GM12878 (cell line): ENCODE results near the gene HOXB13. TPM values are rescaled to one million over a fixed set of nuclear protein-coding genes. Genes with fewer than 3 reads are reported as not detected.

Experiments used
- ATAC-seq: fragments of 200-7000 bp; cut with Tn5 transposase; 3 replicates; pipeline ENCODE4 v1.9.1; 2020; ENCODE audit warnings: mild to moderate bottlenecking, moderate library complexity
- BruUV-seq: library from RNA; stranded (reverse); fragments of 400-500 nt; replicated peaks from 2 replicates; lab custom pipeline; 2021; lab: Mats Ljungman, UMichigan
- CTCF ChIA-PET: fragments of 300-600 bp; sonication (Branson Sonifier 250); formaldehyde crosslinking; extraction: SDS; loops from one replicate; lab custom pipeline; 2021; ENCODE audit warnings: inconsistent platforms; lab: Yijun Ruan, JAX
- POLR2A ChIA-PET: fragments of 350-600 bp; formaldehyde crosslinking; extraction: SDS; loops from one replicate; lab custom pipeline; 2021; ENCODE audit warnings: inconsistent platforms; lab: Charles Lee
- RAD21 ChIA-PET: fragments of 300-600 bp; sonication (Branson Sonifier 250); formaldehyde crosslinking; loops from one replicate; lab custom pipeline; 2023; ENCODE audit warnings: antibody characterized with exemption; ENCODE audit not compliant: unreplicated experiment; lab: Charles Lee
- SMC1A ChIA-PET: fragments of 300-600 bp; sonication (Branson Sonifier 250); formaldehyde crosslinking; loops from one replicate; lab custom pipeline; 2023; ENCODE audit not compliant: unreplicated experiment, uncharacterized antibody; lab: Charles Lee
- DNase-seq: peaks from one replicate; pipeline ENCODE4 v3.0.0-alpha.2; 2011; ENCODE audit warnings: low read depth, low spot score
- FAIRE-seq: peaks from 3 replicates; lab custom pipeline; 2011; peaks lifted over from hg19 to GRCh38; lab: Jason Lieb, UNC
- H2AFZ ChIP-seq: 2 replicates; pipeline ENCODE4 v1.6.0; 2011; ENCODE audit warnings: low read depth, low read length, control low read depth; ENCODE audit not compliant: control insufficient read depth
- H3K27ac ChIP-seq: 2 replicates; pipeline ENCODE4 v1.5.1; 2011; ENCODE audit warnings: control low read depth; ENCODE audit not compliant: control insufficient read depth, insufficient read depth
- H3K27me3 ChIP-seq, 2 experiments: replicated peaks in 1 of 2; 2 replicates each; pipeline versions ENCODE4 v1.6.0 to v1.6.1; 2011; ENCODE audit warnings: low read length in 1 of 2; ENCODE audit not compliant: control insufficient read depth in 2 of 2, insufficient read depth in 2 of 2
- H3K36me3 ChIP-seq, 2 experiments: 2 replicates each; pipeline ENCODE4 v1.5.1; 2011; ENCODE audit warnings: low read length in 1 of 2; ENCODE audit not compliant: control insufficient read depth in 2 of 2, insufficient read depth in 2 of 2
- H3K4me1 ChIP-seq: 2 replicates; pipeline ENCODE4 v1.6.1; 2011; ENCODE audit warnings: mild to moderate bottlenecking, low read length, moderate library complexity, mixed read lengths; ENCODE audit not compliant: control insufficient read depth, insufficient read depth
- H3K4me2 ChIP-seq: 2 replicates; pipeline ENCODE4 v1.6.0; 2011; ENCODE audit warnings: control low read depth; ENCODE audit not compliant: control insufficient read depth, insufficient read depth
- H3K4me3 ChIP-seq: fragments of 200-600 bp; sonication (generic); 2 replicates; pipeline ENCODE4 v1.5.1; 2016
- H3K79me2 ChIP-seq: 2 replicates; pipeline ENCODE4 v1.6.0; 2011; ENCODE audit warnings: low read length; ENCODE audit not compliant: control insufficient read depth, insufficient read depth
- H3K9ac ChIP-seq: 2 replicates; pipeline ENCODE4 v1.8.0; 2011; ENCODE audit warnings: low read length, control low read depth, mixed read lengths; ENCODE audit not compliant: control insufficient read depth, insufficient read depth
- H3K9me3 ChIP-seq: replicated peaks from 3 replicates; pipeline ENCODE4 v1.5.1; 2011; ENCODE audit warnings: mild to moderate bottlenecking, low read length; ENCODE audit not compliant: control insufficient read depth, insufficient read depth
- H4K20me1 ChIP-seq: 2 replicates; pipeline ENCODE4 v1.6.0; 2011; ENCODE audit not compliant: control insufficient read depth, insufficient read depth
- MXI1 ChIP-seq: fragments of 150-350 bp; IDR thresholded peaks from 2 replicates; pipeline ENCODE4 v1.6.1; 2011; ENCODE audit warnings: low read depth, mild to moderate bottlenecking, inconsistent platforms, low read length, improper control_type of control experiment
- RAD21 ChIP-seq: IDR thresholded peaks from 2 replicates; pipeline ENCODE4 v1.6.1; 2011; ENCODE audit warnings: mild to moderate bottlenecking, low read depth, low read length, moderate library complexity; ENCODE audit not compliant: insufficient read depth
- SMARCA5 ChIP-seq: fragments of 450-650 bp; IDR thresholded peaks from 2 replicates; pipeline ENCODE4 v1.6.1; 2017; ENCODE audit warnings: mild to moderate bottlenecking
- WGBS: methylation state at CpG from one replicate; pipeline ENCODE4 v1.1.6; 2016; ENCODE audit warnings: low lambda C conversion rate; ENCODE audit not compliant: insufficient replicate concordance, insufficient coverage; ENCODE audit errors: missing lambda C conversion rate; 5-methylcytosine and 5-hydroxymethylcytosine counted together
- in situ Hi-C: fragments of 300-500 bp; cut with MboI; formaldehyde crosslinking; loops from 9 replicates; pipeline ENCODE4 v1.14.3; 2018; ENCODE audit warnings: mixed read lengths
- intact Hi-C: fragments of 100-400 bp; cut with micrococcal nuclease; formaldehyde crosslinking; loops from one replicate; pipeline ENCODE4 v1.14.2; 2022; ENCODE audit not compliant: unreplicated experiment
- polyA plus RNA-seq, 11 experiments: library from polyadenylated mRNA; depleted of rRNA in 4 of 11; unstranded in 6 of 11; stranded (reverse) in 5 of 11; fragments of >200 nt; fragmentation: Nextera tagmentation in 4 of 11; fragmentation: Illumina TruSeq in 1 of 11; extraction: Ambion mirVana in 4 of 11; extraction: Trizol in 1 of 11; gene quantifications; 1 replicate in 1 of 11; 2 replicates in 10 of 11; pipeline versions ENCODE4 v1.2.1 to v1.2.3, GENCODE V29; 2011 to 2016; ENCODE audit warnings: inconsistent platforms in 2 of 11, missing spikeins in 2 of 11, low read depth in 1 of 11
- total RNA-seq, 4 experiments: library from RNA; depleted of rRNA in 3 of 4; stranded (reverse); fragments of >200 nt in 3 of 4; fragmentation: Illumina TruSeq in 1 of 4; extraction: Trizol in 1 of 4; gene quantifications; 2 replicates each; pipeline versions ENCODE4 v1.2.1 to v1.2.3, GENCODE V29; 2013 to 2021

The HOXB13 gene
- total and polyA plus RNA-seq, 10 of the 15 experiments (the other 5 are each of a cell fraction or from before 2014, with no cell fraction given): 0.05 TPM; not detected in 9

DNA sequence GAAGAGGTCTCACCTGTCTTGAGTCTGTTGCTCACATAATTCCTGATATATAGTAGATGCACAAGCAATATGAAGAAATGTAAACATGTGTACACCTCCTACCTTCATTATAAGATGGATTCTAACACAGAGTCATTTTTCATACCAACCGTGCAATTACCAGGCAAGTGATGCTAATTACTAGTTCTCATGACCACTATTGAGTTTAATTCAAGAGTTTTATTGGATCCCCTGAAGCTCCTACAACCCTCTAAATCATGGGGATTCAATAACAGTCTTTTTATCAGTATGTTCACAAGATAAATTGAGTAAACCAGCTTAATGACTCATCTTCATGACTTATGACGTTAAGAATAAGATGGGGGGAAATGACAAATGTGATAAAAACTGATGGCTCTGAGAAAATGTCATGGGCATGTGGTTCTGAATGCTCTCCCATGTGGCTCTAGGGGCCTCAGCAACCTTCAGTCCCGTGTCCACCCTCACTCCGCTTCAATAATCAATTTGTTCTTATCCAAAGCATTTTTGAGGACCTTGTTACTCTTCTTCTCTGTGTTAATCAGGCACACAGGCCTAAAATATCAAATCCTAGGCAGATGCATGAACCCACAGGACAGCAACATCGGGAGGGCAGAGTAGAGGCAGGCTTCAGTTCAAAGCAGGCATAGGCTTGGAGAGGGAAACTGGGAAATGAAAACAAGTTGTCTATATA is 49.0 kb downstream of the HOXB13 start:
- Histone ChIP-seq H3K4me3 (no peak overlapping the region), H3K27ac (no peak overlapping the region), H3K79me2 (no peaks in the 10 kb centered on the region), H2AFZ (no peak overlapping the region), H3K36me3 (no peaks in the 10 kb centered on the region), H3K27me3 (no peaks in the 10 kb centered on the region; a peak in 1 of 4 replicates), H3K9ac (no peak overlapping the region), H4K20me1 (no peaks in the 10 kb centered on the region), H3K9me3 (no peaks in the 10 kb centered on the region), H3K4me2 (no peak overlapping the region), H3K4me1 (0 out of 2 replicates have a peak, but pooled peaks cover 2% of the 10 kb centered on the region)
- no TSS peak for BruUV-seq
- RAD21 ChIA-PET: interaction anchor here (0.9 to 5.3 kb wide), 17 partner anchors 9 to 356 kb away, joined by 3 to 93 read pairs (median 5); partner anchors contain the start of genes ATP5MC1, PRAC2 and TTLL6
- intact Hi-C loops (loop anchor here (2.0 kb wide), 1 partner anchor 111 kb away; no protein-coding TSS in a partner anchor), in situ Hi-C loops (loop anchor here (5.0 kb wide), 1 partner anchor 203 kb away; no protein-coding TSS in a partner anchor)
- WGBS: 37% methylated on average over 5 of the region's 5 CpGs
- CTCF ChIA-PET: interaction anchor here (0.7 to 10.0 kb wide), 51 partner anchors 8 to 506 kb away, joined by 3 to 271 read pairs (median 6); partner anchors contain the start of genes PRAC1 and PRAC2
- TF ChIP-seq SMARCA5 (no peak), MXI1 (no peak), RAD21 (no peak)
- SMC1A ChIA-PET: interaction anchor here (0.7 to 5.5 kb wide), 21 partner anchors 11 to 353 kb away, joined by 3 to 77 read pairs (median 5); partner anchors contain the start of gene PRAC2
- no peak for DNase-seq
- no peak for FAIRE-seq
- POLR2A ChIA-PET: interaction anchor here (0.5 to 1.0 kb wide), 3 partner anchors 199 to 882 kb away, joined by 3 to 5 read pairs (median 3); no protein-coding TSS in a partner anchor
- no peak for ATAC-seq
